AG10803 (cell line): ENCODE data around the gene PCDHGA4.
"Not testable (repeated sequence)": the region's sequence is repeated elsewhere in the genome, so short reads cannot be mapped to it uniquely, and the experiment has no call there.

Experiments
- DNase-seq: peaks from one replicate; pipeline ENCODE4 v3.0.0; 2010; ENCODE audit warnings: low read depth
- H3K4me3 ChIP-seq: 2 replicates; pipeline ENCODE4 v1.5.1; 2011; ENCODE audit warnings: mild to moderate bottlenecking, low read length, control low read depth
- CTCF ChIP-seq: conservative IDR thresholded peaks from 2 replicates; pipeline ENCODE4 v1.5.1; 2011; ENCODE audit warnings: mild to moderate bottlenecking, low read length, control low read depth, inconsistent platforms

The PCDHGA4 gene

GRCh38 chr5:141342773-141343172 lies 12.0 kb upstream of the PCDHGA4 start:
- no peak overlapping the region for H3K4me3 ChIP-seq

GRCh38 chr5:141343242-141343952 lies 11.4 kb upstream of the PCDHGA4 start, which contains the start of gene PCDHGA3:
Gene PCDHGA3 (plus strand): TSS chr5:141343829. CDS start chr5:141344034, 205 bp downstream.
- H3K4me3 ChIP-seq: peak within 1 kb of the TSS; percentile 48

More at GRCh38 chr5:141342773-141343172, 12.0 kb upstream of the PCDHGA4 start:
- DNase-seq: no peak
- TF ChIP-seq CTCF: no peak

DNA sequence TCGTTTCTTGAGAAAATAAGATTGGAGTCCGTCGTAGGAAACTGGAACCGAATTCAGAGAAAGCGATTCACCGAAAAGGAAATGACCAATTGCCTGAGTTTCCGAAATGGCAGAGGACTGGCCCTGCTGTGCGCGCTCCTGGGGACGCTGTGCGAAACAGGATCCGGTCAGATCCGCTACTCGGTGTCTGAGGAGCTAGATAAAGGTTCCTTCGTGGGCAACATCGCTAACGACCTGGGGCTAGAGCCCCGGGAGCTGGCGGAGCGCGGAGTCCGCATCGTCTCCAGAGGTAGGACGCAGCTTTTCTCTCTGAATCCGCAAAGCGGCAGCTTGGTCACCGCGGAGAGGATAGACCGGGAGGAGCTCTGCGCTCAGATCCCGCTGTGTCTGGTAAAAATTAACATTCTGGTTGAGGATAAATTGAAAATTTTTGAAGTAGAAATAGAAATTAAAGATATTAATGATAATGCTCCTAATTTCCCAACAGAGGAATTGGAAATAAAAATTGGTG lies 10.8 kb upstream of the PCDHGA4 start:
- TF ChIP-seq CTCF: no peak
- DNase-seq: no peak
- H3K4me3 ChIP-seq: peak overlapping the region; percentile 48

More at GRCh38 chr5:141343242-141343952, 11.4 kb upstream of the PCDHGA4 start, which contains the start of gene PCDHGA3:
- peak; percentile 57 for TF ChIP-seq CTCF
- peak; percentile 53 for DNase-seq

GRCh38 chr5:141345327-141345726 lies 9.5 kb upstream of the PCDHGA4 start:
- H3K4me3 ChIP-seq: no peak overlapping the region
- no peak for TF ChIP-seq CTCF

GRCh38 chr5:141346017-141346416 lies 8.8 kb upstream of the PCDHGA4 start:
- H3K4me3 ChIP-seq, DNase-seq: not testable (repeated sequence)

More at GRCh38 chr5:141345327-141345726, 9.5 kb upstream of the PCDHGA4 start:
- no peak for DNase-seq

DNA sequence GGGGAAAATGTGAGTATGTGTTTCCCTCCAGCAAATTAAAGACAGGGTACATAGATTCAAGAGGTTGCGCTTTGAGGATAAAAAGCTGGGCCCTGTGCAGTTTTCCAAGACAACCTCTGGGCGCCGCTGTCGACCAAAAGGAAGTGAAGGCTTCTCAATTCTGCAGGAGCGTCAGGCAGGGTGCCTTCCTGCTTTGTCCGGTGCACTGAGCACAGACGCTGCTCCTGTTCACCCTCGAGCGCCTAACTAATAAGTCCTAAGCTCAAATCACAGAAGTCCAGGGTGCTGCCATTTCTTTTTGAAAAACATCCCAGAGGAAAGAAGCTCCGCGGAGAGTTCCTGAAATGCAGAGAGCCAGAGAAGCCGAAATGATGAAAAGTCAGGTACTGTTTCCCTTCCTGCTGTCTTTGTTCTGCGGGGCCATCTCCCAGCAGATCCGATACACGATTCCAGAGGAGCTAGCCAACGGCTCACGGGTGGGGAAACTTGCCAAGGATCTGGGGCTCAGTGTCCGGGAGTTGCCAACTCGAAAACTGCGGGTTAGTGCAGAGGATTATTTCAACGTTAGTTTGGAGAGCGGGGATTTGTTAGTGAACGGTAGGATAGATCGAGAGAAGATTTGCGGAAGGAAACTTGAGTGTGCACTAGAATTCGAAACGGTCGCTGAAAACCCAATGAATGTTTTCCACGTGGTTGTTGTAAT lies 4.8 kb upstream of the PCDHGA4 start, which contains the start of gene PCDHGB1:
Gene PCDHGB1, plus strand, starts transcription at position 183 of the 703 bp plus-strand sequence. Its CDS starts 162 bp downstream, at position 345.
- peak; percentile 72 for TF ChIP-seq CTCF

DNA sequence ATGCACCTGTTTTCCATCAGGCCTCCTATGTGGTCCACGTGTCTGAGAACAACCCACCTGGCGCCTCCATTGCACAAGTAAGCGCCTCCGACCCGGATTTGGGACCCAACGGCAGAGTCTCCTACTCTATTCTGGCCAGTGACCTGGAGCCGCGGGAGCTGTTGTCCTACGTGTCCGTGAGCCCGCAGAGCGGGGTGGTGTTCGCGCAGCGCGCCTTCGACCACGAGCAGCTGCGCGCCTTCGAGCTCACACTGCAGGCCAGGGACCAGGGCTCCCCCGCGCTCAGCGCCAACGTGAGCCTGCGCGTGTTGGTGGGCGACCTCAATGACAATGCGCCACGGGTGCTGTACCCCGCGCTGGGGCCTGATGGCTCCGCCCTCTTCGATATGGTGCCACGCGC lies 3.2 kb upstream of the PCDHGA4 start:
- DNase-seq: no peak
- H3K4me3 ChIP-seq: no peak overlapping the region
- TF ChIP-seq CTCF: no peak

More for the DNA sequence above, 4.8 kb upstream of the PCDHGA4 start, which contains the start of gene PCDHGB1:
- peak within 1 kb of the TSS; percentile 59 for H3K4me3 ChIP-seq
- DNase-seq: peak; percentile 69
